HEK293T (cell line): ENCODE measurements around the gene CHST11.
"Not testable (repeated sequence)": the region's sequence is repeated elsewhere in the genome, so short reads cannot be mapped to it uniquely, and the experiment has no call there.

ENCODE experiments used
- CTCF ChIA-PET: fragments of 350-600 bp; formaldehyde crosslinking; extraction: SDS; loops from one replicate; lab custom pipeline; 2021; ENCODE audit warnings: antibody characterized with exemption, inconsistent platforms; lab: Yijun Ruan, JAX
- POLR2A ChIA-PET: fragments of 350-600 bp; formaldehyde crosslinking; extraction: SDS; loops from one replicate; lab custom pipeline; 2020; ENCODE audit warnings: antibody characterized with exemption, inconsistent platforms; lab: Yijun Ruan, JAX
- DNase-seq: peaks from one replicate; pipeline ENCODE4 v3.0.0; 2012; ENCODE audit warnings: mixed read lengths; ENCODE audit errors: extremely low spot score
- ARNT ChIP-seq: fragments of 450-650 bp; IDR thresholded peaks from 2 replicates; pipeline ENCODE4 v1.6.1; 2017; ENCODE audit warnings: mild to moderate bottlenecking
- BHLHE40 ChIP-seq: fragments of 450-650 bp; IDR thresholded peaks from 2 replicates; pipeline ENCODE4 v1.6.1; 2016; ENCODE audit warnings: mild to moderate bottlenecking, moderate library complexity, borderline replicate concordance
- CTBP1 ChIP-seq: fragments of 450-650 bp; IDR thresholded peaks from 2 replicates; pipeline ENCODE4 v1.6.1; 2016; ENCODE audit warnings: borderline replicate concordance
- ELF4 ChIP-seq: fragments of 450-650 bp; IDR thresholded peaks from 2 replicates; pipeline ENCODE4 v1.6.1; 2017; ENCODE audit warnings: antibody characterized with exemption
- FOXA1 ChIP-seq: fragments of 450-650 bp; IDR thresholded peaks from 2 replicates; pipeline ENCODE4 v1.6.1; 2016; ENCODE audit warnings: mild to moderate bottlenecking
- FOXK2 ChIP-seq: fragments of 450-650 bp; IDR thresholded peaks from 2 replicates; pipeline ENCODE4 v1.6.1; 2016; ENCODE audit warnings: mild to moderate bottlenecking
- FOXM1 ChIP-seq: fragments of 450-650 bp; IDR thresholded peaks from 2 replicates; pipeline ENCODE4 v1.6.1; 2017; ENCODE audit warnings: mild to moderate bottlenecking, borderline replicate concordance
- HDGF ChIP-seq: fragments of 450-650 bp; IDR thresholded peaks from 2 replicates; pipeline ENCODE4 v1.6.1; 2017; ENCODE audit warnings: antibody characterized with exemption, borderline replicate concordance
- L3MBTL2 ChIP-seq: fragments of 450-650 bp; conservative IDR thresholded peaks from 2 replicates; pipeline ENCODE4 v1.6.1; 2016; ENCODE audit warnings: mild to moderate bottlenecking
- LEF1 ChIP-seq: fragments of 450-650 bp; IDR thresholded peaks from 2 replicates; pipeline ENCODE4 v1.6.1; 2017; ENCODE audit warnings: mild to moderate bottlenecking, borderline replicate concordance
- NFRKB ChIP-seq: fragments of 450-650 bp; IDR thresholded peaks from 2 replicates; pipeline ENCODE4 v1.6.1; 2016; ENCODE audit warnings: mild to moderate bottlenecking, moderate library complexity
- PKNOX1 ChIP-seq: fragments of 450-650 bp; IDR thresholded peaks from 2 replicates; pipeline ENCODE4 v1.6.1; 2016
- SP1 ChIP-seq: fragments of 450-650 bp; IDR thresholded peaks from 2 replicates; pipeline ENCODE4 v1.6.1; 2017
- SUZ12 ChIP-seq: fragments of 450-650 bp; IDR thresholded peaks from 2 replicates; pipeline ENCODE4 v1.6.1; 2016; ENCODE audit warnings: mild to moderate bottlenecking
- TARDBP ChIP-seq: fragments of 450-650 bp; IDR thresholded peaks from 2 replicates; pipeline ENCODE4 v1.6.1; 2016
- ZNF384 ChIP-seq: fragments of 450-650 bp; IDR thresholded peaks from 2 replicates; pipeline ENCODE4 v1.6.1; 2016

CHST11 gene

GRCh38 chr12:104801005-104801404 is 344.3 kb downstream of the CHST11 start:
- no peak for DNase-seq
- CTCF ChIA-PET = no interaction called here
- TF ChIP-seq ELF4 (no peak), LEF1 (no peak), ZNF384 (no peak), PKNOX1 (no peak), SUZ12 (no peak), ARNT (no peak), L3MBTL2 (no peak), HDGF (no peak), FOXA1 (no peak), FOXK2 (no peak), TARDBP (no peak), BHLHE40 (no peak), SP1 (no peak), CTBP1 (no peak), FOXM1 (no peak), NFRKB (no peak)
- POLR2A ChIA-PET = no interaction called here

- POLR2A ChIA-PET = no interaction called here
- DNase-seq = no peak
- CTCF ChIA-PET = no interaction called here
- TF ChIP-seq L3MBTL2 (no peak), HDGF (no peak)
Observed at GRCh38 chr12:104801427-104801826, 344.7 kb downstream of the CHST11 start.

- DNase-seq = no peak
- TF ChIP-seq CTBP1 (no peak), L3MBTL2 (no peak), ZNF384 (no peak), HDGF (no peak), NFRKB (no peak), PKNOX1 (no peak), LEF1 (no peak), BHLHE40 (no peak), ELF4 (no peak), TARDBP (no peak)
- ChIA-PET CTCF (no interaction called here), POLR2A (no interaction called here)
Observed at GRCh38 chr12:104802208-104802607, 345.5 kb downstream of the CHST11 start.

- POLR2A ChIA-PET = no interaction called here
- TF ChIP-seq CTBP1 = no peak
- TF ChIP-seq ELF4 = no peak
- CTCF ChIA-PET = interaction anchor here (1.8 kb wide), 1 partner anchor 15 kb away, joined by 6 read pairs; no protein-coding TSS in a partner anchor
- DNase-seq = no peak
Observed at GRCh38 chr12:104805186-104805585, 348.4 kb downstream of the CHST11 start.

- POLR2A ChIA-PET = not testable (repeated sequence)
Observed at GRCh38 chr12:104806194-104806593, 349.4 kb downstream of the CHST11 start.

GRCh38 chr12:104809251-104809650 is 352.5 kb downstream of the CHST11 start:
- ChIA-PET CTCF (interaction anchor here (1.3 kb wide), 1 partner anchor 19 kb away, joined by 6 read pairs; no protein-coding TSS in a partner anchor), POLR2A (no interaction called here)
- DNase-seq = no peak
- TF ChIP-seq PKNOX1 (no peak), HDGF (no peak), ARNT (no peak), ZNF384 (no peak), FOXA1 (no peak), BHLHE40 (no peak), ELF4 (no peak), TARDBP (no peak), L3MBTL2 (no peak), FOXM1 (no peak), SUZ12 (no peak), SP1 (no peak), CTBP1 (no peak), FOXK2 (no peak), NFRKB (no peak), LEF1 (no peak)

More at GRCh38 chr12:104806194-104806593, 349.4 kb downstream of the CHST11 start:
- DNase-seq, CTCF ChIA-PET: not testable (repeated sequence)

DNA sequence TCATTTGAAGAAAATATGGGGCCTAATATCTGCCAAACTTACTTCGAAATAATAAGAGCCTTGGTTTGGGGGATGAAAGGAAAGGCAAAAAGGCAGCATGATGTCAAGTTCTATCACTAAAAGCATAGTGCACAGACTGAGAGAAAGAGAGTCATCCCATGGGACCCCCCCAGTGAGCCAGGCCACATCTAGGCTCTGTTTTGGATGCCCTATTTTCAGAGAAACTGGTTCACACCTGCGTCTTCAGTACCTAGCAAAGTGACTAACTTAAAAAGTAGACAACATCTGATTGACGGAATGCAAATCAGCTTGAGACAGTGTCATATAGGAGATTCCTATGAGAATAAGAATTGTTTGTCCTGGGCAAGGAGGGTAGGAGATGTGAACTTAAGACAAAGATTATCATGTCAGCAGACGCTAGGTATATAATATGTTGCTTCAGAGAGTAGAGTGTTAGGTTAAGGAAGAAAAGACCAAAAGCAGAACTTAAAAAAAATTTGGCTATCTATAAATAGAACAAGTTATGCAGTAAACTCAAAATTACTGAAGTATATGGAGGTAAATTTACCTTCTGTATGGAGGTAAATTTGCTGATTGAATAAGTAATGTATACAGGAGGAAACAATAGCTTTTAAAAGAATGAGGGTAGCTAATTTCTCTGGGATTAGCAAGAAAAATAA is 353.1 kb downstream of the CHST11 start:
- no peak for DNase-seq
- ChIA-PET POLR2A (no interaction called here), CTCF (no interaction called here)
- no peak for TF ChIP-seq ARNT
- TF ChIP-seq NFRKB = no peak
- no peak for TF ChIP-seq FOXM1
- no peak for TF ChIP-seq BHLHE40
- TF ChIP-seq LEF1 = no peak
- TF ChIP-seq ELF4 = no peak
- TF ChIP-seq L3MBTL2 = no peak
- no peak for TF ChIP-seq HDGF
- TF ChIP-seq SP1 = no peak
- no peak for TF ChIP-seq CTBP1
- TF ChIP-seq FOXA1 = no peak
- no peak for TF ChIP-seq ZNF384
- TF ChIP-seq PKNOX1 = no peak
